Measurements from ENCODE around the gene SUN3.
A peak's percentile ranks its signal among the peaks of the same experiment; 100 is the strongest.
"Not testable (repeated sequence)": the region's sequence is repeated elsewhere in the genome, so short reads cannot be mapped to it uniquely, and the experiment has no call there.

Gene SUN3

GRCh38 chr7:48025624-48026023 lies 3.3 kb downstream of the SUN3 start:
- DNase-seq: no peak

DNA sequence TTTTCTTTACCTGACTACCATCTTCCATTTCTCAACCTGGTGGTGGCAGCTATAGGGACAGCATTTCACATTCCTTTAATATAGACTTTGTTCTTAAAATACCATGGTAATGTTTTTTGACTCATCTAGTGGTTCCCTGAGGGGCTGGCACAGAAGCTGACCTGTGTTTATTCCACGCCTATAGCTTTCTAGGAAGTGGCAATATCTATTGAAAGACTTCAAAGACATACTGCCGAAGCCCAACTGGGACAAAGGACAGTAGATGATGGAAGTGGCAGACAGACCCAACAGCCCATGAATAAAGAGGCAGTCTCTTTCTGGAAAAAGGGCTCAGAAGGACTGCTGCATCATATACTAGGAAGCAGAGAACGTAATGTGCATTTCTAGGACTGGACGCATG lies 11.2 kb downstream of the SUN3 start:
- no peak for DNase-seq

DNA sequence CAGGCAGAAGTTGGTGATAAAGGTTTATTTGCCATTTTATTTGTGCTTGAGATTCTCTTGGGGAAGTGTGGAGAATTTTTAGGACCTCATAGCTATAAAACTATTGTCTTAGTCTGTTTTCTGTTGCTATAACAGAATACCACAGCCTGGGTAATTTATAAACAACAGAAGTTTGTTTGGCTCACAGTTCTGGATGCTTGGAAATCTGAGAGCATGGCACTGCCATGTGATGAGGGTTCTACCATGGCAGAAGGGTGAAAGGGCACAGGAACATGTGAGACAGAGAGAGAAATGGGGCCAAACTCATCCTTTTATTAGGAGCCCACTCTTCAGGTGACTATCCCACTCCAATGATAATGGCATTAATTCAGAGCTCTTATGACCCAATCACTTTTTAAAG lies 12.3 kb downstream of the SUN3 start:
- DNase-seq: no peak

DNA sequence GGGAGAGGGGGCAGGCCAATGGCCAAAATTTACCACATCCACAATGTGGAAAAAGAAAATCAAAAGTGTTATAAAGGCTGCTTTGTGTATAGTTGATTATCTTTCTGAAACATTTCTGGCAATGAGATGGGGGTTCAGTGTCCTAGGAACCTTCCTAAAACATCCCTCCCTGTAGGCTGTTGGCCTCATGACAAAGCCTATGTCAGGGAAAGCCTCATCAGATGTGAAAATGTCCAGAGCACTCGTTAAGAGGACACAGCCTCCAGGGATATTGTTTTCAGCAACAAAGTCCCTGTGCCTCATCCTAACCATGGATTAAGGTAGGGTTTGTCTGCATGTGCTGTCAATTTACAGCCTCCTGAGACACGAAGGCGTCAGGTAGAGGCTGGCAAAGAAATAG lies 17.0 kb downstream of the SUN3 start:
- DNase-seq: no peak

- DNase-seq: no peak
Observed at GRCh38 chr7:48011323-48011722, 17.6 kb downstream of the SUN3 start.

DNA sequence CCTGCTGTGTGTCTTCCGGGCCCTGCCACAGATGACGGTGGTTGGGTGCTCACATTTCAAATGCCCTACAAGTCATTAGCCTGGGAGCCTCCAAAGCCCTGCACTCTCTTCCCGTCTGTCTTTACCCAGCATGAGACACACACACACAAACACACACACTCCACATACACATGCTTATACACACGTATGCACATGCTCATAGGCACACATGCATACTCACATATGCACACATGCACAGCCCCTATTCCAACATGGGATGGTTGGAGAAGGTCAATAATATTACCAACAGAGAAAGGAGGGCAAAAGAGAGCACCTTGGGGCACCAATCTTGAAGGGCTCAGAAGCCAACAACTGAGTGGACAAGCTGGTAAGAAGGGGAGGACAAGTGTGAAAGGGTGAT lies 19.0 kb downstream of the SUN3 start:
- DNase-seq: no peak

DNA sequence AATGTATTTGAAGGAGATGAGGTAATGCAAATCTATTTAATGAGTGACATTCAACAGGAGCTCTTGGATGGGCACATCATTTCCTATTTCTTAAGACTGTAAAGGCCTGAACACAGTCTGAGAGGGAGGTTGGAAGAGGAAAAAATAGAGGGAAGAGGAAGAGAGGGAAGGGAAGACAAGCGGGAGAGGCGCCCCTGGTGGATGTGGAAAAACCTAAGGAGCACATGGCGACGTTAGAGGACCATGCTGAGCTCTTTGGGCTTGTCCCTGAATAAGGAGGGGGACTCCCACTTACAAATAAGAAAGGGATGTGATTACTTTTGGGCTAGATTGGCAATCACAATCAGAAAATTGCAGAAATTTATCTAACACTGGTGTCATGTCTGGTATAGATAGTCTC lies 19.6 kb downstream of the SUN3 start:
- no peak for DNase-seq

GRCh38 chr7:48006866-48007265 lies 22.0 kb downstream of the SUN3 start:
- DNase-seq: no peak

GRCh38 chr7:48004638-48005037 lies 24.3 kb downstream of the SUN3 start:
- no peak for DNase-seq

DNA sequence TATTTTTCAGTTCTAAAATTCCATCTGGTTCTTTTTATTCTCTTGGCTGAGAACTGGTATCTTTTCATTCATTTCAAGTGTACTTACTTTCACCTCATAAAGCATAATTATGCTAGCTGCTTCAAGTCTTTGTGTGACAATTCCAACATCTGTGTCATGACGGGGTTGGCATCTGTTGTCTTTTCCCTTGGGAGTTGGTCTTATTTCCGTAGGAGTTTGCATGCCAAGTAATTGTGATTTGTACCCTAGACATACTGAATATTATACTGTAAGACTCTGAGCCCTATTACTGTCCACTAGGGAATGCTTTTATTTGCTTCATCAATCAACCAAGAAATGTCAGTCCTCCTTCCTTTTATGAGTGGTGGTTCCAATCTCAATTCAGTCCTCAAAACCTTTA lies 24.9 kb downstream of the SUN3 start:
- no peak for DNase-seq

- DNase-seq: not testable (repeated sequence)
Observed at GRCh38 chr7:48000164-48000563, 28.7 kb downstream of the SUN3 start.

- no peak for DNase-seq
Observed at GRCh38 chr7:47999413-47999812, 29.5 kb downstream of the SUN3 start.

- DNase-seq: no peak
Observed at GRCh38 chr7:47992446-47992845, 36.5 kb downstream of the SUN3 start.

- DNase-seq: peak; percentile 82 to 86
Observed at GRCh38 chr7:47991741-47992311, 37.1 kb downstream of the SUN3 start.

GRCh38 chr7:47991270-47991669 lies 37.6 kb downstream of the SUN3 start:
- DNase-seq: no peak

GRCh38 chr7:47990592-47990991 lies 38.3 kb downstream of the SUN3 start:
- DNase-seq: no peak

- DNase-seq: not testable (repeated sequence)
Observed at GRCh38 chr7:47989607-47990400, 39.1 kb downstream of the SUN3 start.

- DNase-seq: no peak
Observed at GRCh38 chr7:47988496-47989386, 40.2 kb downstream of the SUN3 start.

DNA sequence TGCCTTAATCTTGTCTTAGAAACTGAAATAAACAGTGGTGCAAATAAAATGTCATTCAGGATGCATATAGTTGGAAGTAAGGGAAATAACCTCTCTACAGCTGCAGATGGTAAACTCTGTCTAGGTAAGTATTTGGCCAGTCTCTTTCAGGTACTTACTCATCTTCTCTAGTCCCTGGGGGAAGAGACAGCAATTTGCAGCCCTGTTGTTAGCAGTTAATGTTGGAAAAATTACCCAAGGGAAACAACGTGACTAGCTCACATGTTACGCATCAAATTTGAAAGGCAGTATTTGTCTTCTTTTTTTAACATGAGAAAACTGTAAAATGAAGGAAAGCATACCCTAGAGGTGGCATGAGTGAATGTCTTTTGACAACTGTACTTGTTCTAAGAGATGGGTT lies 46.3 kb downstream of the SUN3 start:
- DNase-seq: no peak

DNA sequence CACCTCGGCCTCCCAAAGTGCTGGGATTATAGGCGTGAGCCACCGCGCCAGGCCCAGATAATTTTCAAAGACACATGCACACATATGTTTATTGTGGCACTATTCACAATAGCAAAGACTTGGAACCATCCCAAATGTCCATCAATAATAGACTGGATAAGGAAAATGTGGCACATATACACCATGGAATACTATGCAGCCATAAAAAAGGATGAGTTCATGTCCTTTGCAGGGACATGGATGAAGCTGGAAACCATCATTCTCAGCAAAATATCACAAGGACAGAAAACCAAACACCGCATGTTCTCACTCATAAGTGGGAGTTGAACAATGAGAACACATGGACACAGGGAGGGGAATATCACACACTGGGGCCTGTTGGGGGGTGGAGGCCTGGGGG lies 48.3 kb downstream of the SUN3 start:
- DNase-seq: not testable (repeated sequence)

DNA sequence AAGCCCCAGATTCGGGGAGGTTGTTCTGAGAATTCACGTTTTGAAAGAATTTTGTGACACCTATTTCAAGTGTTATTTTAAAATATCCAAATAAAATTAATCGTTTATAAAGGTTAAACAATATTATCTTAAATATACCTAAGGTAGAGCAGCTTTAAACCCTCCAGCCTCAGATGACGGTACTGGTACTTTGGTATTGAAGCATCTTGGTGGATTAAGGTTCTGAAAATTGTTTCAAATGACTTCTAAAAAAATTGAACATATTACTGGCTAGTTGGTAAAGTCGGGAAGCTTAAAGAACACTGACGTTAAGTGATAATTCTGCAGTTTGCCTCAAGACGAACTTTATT lies 49.1 kb downstream of the SUN3 start:
- DNase-seq: no peak

GRCh38 chr7:47979145-47979831 lies 49.6 kb downstream of the SUN3 start, which contains the start of gene HUS1:
Gene HUS1, minus strand, starts transcription at chr7:47979615. Its CDS starts 96 bp downstream, at chr7:47979519.
- peak; percentile 92 to 97 for DNase-seq

DNA sequence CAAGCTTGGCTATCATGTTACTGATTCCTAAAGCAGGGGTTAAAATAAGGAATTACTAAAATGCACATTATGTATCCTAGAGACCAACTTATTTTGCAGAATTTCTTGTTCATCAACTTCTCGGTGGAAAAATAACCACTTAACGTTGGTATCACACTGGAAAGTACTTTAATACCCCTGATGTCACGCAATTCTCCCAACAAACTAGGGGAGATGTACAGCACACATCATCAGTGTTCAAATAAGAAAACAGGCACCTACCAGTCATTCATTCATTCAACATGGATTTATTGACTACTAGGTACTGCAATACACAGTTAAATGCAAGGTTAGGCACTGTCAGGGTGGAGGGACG lies 50.1 kb downstream of the SUN3 start:
- DNase-seq: no peak
